Stomach (tissue), 9 donors: Measurements from ENCODE around the gene ZFHX2. TPM values are rescaled to one million over a fixed set of nuclear protein-coding genes. Genes with fewer than 3 reads are reported as not detected.

Experiments used
- DNase-seq, 2 donors: peaks; one replicate each; pipeline versions ENCODE4 v3.0.0 to v3.0.0-alpha.2; 2013 to 2019
- H3K27ac ChIP-seq, 5 donors: fragments of 200-600 bp in 4 of 5; sonication (generic) in 4 of 5; one replicate each; pipeline ENCODE4 v1.5.1; 2013 to 2019; ENCODE audit warnings: mild to moderate bottlenecking in 1 of 5, moderate library complexity in 1 of 5
- H3K27me3 ChIP-seq, 3 donors: fragments of 200-600 bp; sonication (generic); one replicate each; pipeline ENCODE4 v1.5.1; 2017 to 2019; ENCODE audit warnings: mixed run types in 1 of 3
- H3K36me3 ChIP-seq, 4 donors: fragments of 200-600 bp; sonication (generic); 1 replicate in 3 of 4; 2 replicates in 1 of 4; pipeline ENCODE4 v1.5.1; 2016 to 2019
- H3K4me1 ChIP-seq, 4 donors: fragments of 200-600 bp; sonication (generic); one replicate each; pipeline ENCODE4 v1.5.1; 2016 to 2019
- H3K4me3 ChIP-seq, 4 donors: fragments of 200-600 bp; sonication (generic) in 3 of 4; one replicate each; pipeline ENCODE4 v1.5.1; 2016 to 2019; ENCODE audit warnings: mild to moderate bottlenecking in 1 of 4
- H3K9me3 ChIP-seq, 4 donors: fragments of 200-600 bp; sonication (generic); one replicate each; pipeline ENCODE4 v1.5.1; 2016 to 2019
- CTCF ChIP-seq, 7 experiments: fragments of 450-650 bp in 4 of 7; fragments of 200-600 bp in 3 of 7; sonication (generic) in 3 of 7; IDR thresholded peaks; one replicate each; pipeline ENCODE4 v1.5.1; 2016 to 2019; ENCODE audit warnings: antibody characterized with exemption in 7 of 7, control low read depth in 2 of 7, mild to moderate bottlenecking in 1 of 7
- EP300 ChIP-seq: sonication (generic); formaldehyde crosslinking; IDR thresholded peaks from one replicate; pipeline ENCODE4 v1.6.1; 2017; ENCODE audit warnings: antibody characterized with exemption
- POLR2A ChIP-seq, 4 donors: fragments of 450-650 bp; IDR thresholded peaks; one replicate each; pipeline ENCODE4 v1.6.1; 2016; ENCODE audit warnings: antibody characterized with exemption in 4 of 4, control low read depth in 2 of 4, mild to moderate bottlenecking in 1 of 4, moderate library complexity in 1 of 4
- POLR2AphosphoS5 ChIP-seq, 3 donors: sonication (generic); formaldehyde crosslinking; IDR thresholded peaks; one replicate each; pipeline ENCODE4 v1.6.1; 2016; ENCODE audit warnings: antibody characterized with exemption in 3 of 3
- WGBS, 5 donors: extraction: QIAGEN DNeasy Blood & Tissue Kit in 3 of 5; methylation state at CpG; one replicate each; pipeline versions ENCODE4 v1.1.5 to v1.1.7; 2013 to 2018; 5-methylcytosine and 5-hydroxymethylcytosine counted together
- intact Hi-C: fragments of 100-400 bp; cut with DNase I; formaldehyde crosslinking; loops from one replicate; pipeline ENCODE4 v1.15.1; 2023; ENCODE audit warnings: low total_unique reads
- polyA plus RNA-seq, 3 donors: library from polyadenylated mRNA; stranded (reverse); fragments of 200-250 nt; gene quantifications; one replicate each; pipeline ENCODE4 v1.2.3, GENCODE V29; 2013
- total RNA-seq, 5 donors: library from RNA; depleted of rRNA; stranded (reverse); fragments of >200 nt; gene quantifications; one replicate each; pipeline versions ENCODE4 v1.1.0 to v1.2.3, GENCODE V29; 2014 to 2016
- donor health status: healthy with polysubstance abuse.
- donor health status: Bipolar disorder and iron deficiency.
- donor health status: healthy.

The ZFHX2 gene
- total and polyA plus RNA-seq, 8 donors: under 0.01 to 2.9 (median 0.68) TPM; not detected in 1

GRCh38 chr14:23513818-23514643 lies 37.5 kb downstream of the ZFHX2 start:
- H3K9me3 ChIP-seq: no peaks in the 10 kb centered on the region
- DNase-seq: peak in 1 of 2 donors; percentile 24
- no peaks in the 10 kb centered on the region for H3K27me3 ChIP-seq
- no peak overlapping the region for H3K27ac ChIP-seq
- no peak overlapping the region for H3K4me3 ChIP-seq
- 86 to 94% (median 88%) methylated on average over 6 to 8 of the region's 8 CpGs for WGBS, 5 donors
- peaks cover 0 to 8% (median 2%) of the 10 kb centered on the region in 4 donors for H3K4me1 ChIP-seq
- intact Hi-C loops: no loop called here
- TF ChIP-seq POLR2A (IDR thresholded peaks at IDR 0.05): no peak
- TF ChIP-seq EP300: no peak
- no peak for TF ChIP-seq CTCF (IDR thresholded peaks at IDR 0.05)
- TF ChIP-seq POLR2AphosphoS5 (IDR thresholded peaks at IDR 0.05): no peak
- H3K36me3 ChIP-seq: peaks cover 0 to 5% (median 0%) of the 10 kb centered on the region in 4 donors

GRCh38 chr14:23513005-23513817 lies 38.4 kb downstream of the ZFHX2 start:
- TF ChIP-seq POLR2AphosphoS5 (IDR thresholded peaks at IDR 0.05): no peak
- TF ChIP-seq EP300: no peak
- no peak for TF ChIP-seq POLR2A (IDR thresholded peaks at IDR 0.05)
- Histone ChIP-seq H3K4me1 (peaks cover 0 to 8% (median 2%) of the 10 kb centered on the region in 4 donors), H3K36me3 (no peaks in the 10 kb centered on the region), H3K27me3 (no peaks in the 10 kb centered on the region), H3K27ac (no peak overlapping the region), H3K9me3 (no peaks in the 10 kb centered on the region), H3K4me3 (no peak overlapping the region)
- WGBS, 5 donors: 78 to 94% (median 86%) methylated on average over 19 to 25 of the region's 25 CpGs
- intact Hi-C loops: no loop called here
- peak in 1 of 2 donors; percentile 73 for DNase-seq

GRCh38 chr14:23512156-23512555 lies 39.4 kb downstream of the ZFHX2 start:
- H3K27ac ChIP-seq: no peak overlapping the region
- no peaks in the 10 kb centered on the region for H3K27me3 ChIP-seq
- H3K9me3 ChIP-seq: no peaks in the 10 kb centered on the region
- peaks cover 0 to 8% (median 2%) of the 10 kb centered on the region in 4 donors for H3K4me1 ChIP-seq
- DNase-seq: peak in 1 of 2 donors; percentile 43
- no peaks in the 10 kb centered on the region for H3K36me3 ChIP-seq
- intact Hi-C loops: no loop called here
- peak overlapping the region in 3 of 4 donors; percentile 17 to 25 (median 22) for H3K4me3 ChIP-seq
- no peak for TF ChIP-seq CTCF (IDR thresholded peaks at IDR 0.05)
- WGBS, 5 donors: 40 to 59% (median 56%) methylated on average over 13 of the region's 13 CpGs

- 37 to 73% (median 53%) methylated on average over 2 of the region's 2 CpGs for WGBS, 5 donors
- no peaks in the 10 kb centered on the region for H3K27me3 ChIP-seq
- H3K36me3 ChIP-seq: peaks cover 0 to 30% (median 2%) of the 10 kb centered on the region in 4 donors
- intact Hi-C loops: no loop called here
- peak in 1 of 2 donors; percentile 62 for DNase-seq
- no peak overlapping the region for H3K27ac ChIP-seq
- TF ChIP-seq POLR2A (IDR thresholded peaks at IDR 0.05) (no peak), EP300 (no peak), CTCF (IDR thresholded peaks at IDR 0.05) (no peak), POLR2AphosphoS5 (IDR thresholded peaks at IDR 0.05) (no peak)
- H3K4me3 ChIP-seq: no peak overlapping the region
- no peaks in the 10 kb centered on the region for H3K4me1 ChIP-seq
- H3K9me3 ChIP-seq: no peaks in the 10 kb centered on the region
Observed at GRCh38 chr14:23494223-23494622, 57.3 kb downstream of the ZFHX2 start.
